EH (cell line): Measurements from ENCODE around the gene NSUN6.

Experiments used
- DNase-seq: peaks from one replicate; pipeline ENCODE4 v3.0.0-alpha.2; 2015; ENCODE audit warnings: low read depth

The NSUN6 gene

GRCh38 chr10:18651324-18652007 lies at the start of gene NSUN6:
Gene NSUN6 (minus strand): TSS chr10:18651587. CDS start chr10:18651203, 384 bp downstream.
- DNase-seq = peak; percentile 86

GRCh38 chr10:18699849-18700840 lies 48.8 kb upstream of the NSUN6 start:
- DNase-seq = no peak

GRCh38 chr10:18690541-18690940 lies 39.2 kb upstream of the NSUN6 start:
- DNase-seq = no peak

GRCh38 chr10:18689498-18689897 lies 38.1 kb upstream of the NSUN6 start:
- peak; percentile 38 for DNase-seq

GRCh38 chr10:18687706-18688105 lies 36.3 kb upstream of the NSUN6 start:
- DNase-seq = no peak

GRCh38 chr10:18687195-18687594 lies 35.8 kb upstream of the NSUN6 start:
- DNase-seq = no peak

- DNase-seq = no peak
Measured at GRCh38 chr10:18685555-18685954, 34.2 kb upstream of the NSUN6 start.

- peak; percentile 4 for DNase-seq
Measured at GRCh38 chr10:18684953-18685352, 33.6 kb upstream of the NSUN6 start.

- DNase-seq = peak; percentile 1
Measured at GRCh38 chr10:18684416-18684815, 33.0 kb upstream of the NSUN6 start.

- DNase-seq = peak; percentile 79
Measured at GRCh38 chr10:18683427-18683826, 32.0 kb upstream of the NSUN6 start.

GRCh38 chr10:18681971-18682411 lies 30.6 kb upstream of the NSUN6 start:
- DNase-seq = peak; percentile 68

GRCh38 chr10:18681366-18681765 lies 30.0 kb upstream of the NSUN6 start:
- DNase-seq = peak; percentile 56

- DNase-seq = no peak
Measured at GRCh38 chr10:18680754-18681153, 29.4 kb upstream of the NSUN6 start.

- no peak for DNase-seq
Measured at GRCh38 chr10:18675086-18675801, 23.9 kb upstream of the NSUN6 start.

GRCh38 chr10:18668026-18668425 lies 16.6 kb upstream of the NSUN6 start:
- DNase-seq = no peak

- peak; percentile 77 for DNase-seq
Measured at GRCh38 chr10:18666810-18667209, 15.4 kb upstream of the NSUN6 start.

GRCh38 chr10:18665815-18666558 lies 14.6 kb upstream of the NSUN6 start:
- peak; percentile 52 for DNase-seq

- no peak for DNase-seq
Measured at GRCh38 chr10:18664841-18665478, 13.6 kb upstream of the NSUN6 start.

GRCh38 chr10:18660816-18661431 lies 9.5 kb upstream of the NSUN6 start:
- DNase-seq = no peak

GRCh38 chr10:18659819-18660535 lies 8.6 kb upstream of the NSUN6 start:
- DNase-seq = peak; percentile 41
